Activated T-cell treated with anti-CD3 and anti-CD28 coated beads, Interleukin-2, amount 50 U/mL, for 72 hours (primary cell): ENCODE results near the gene ZNF534. TPM values are rescaled to one million over a fixed set of nuclear protein-coding genes. Genes with fewer than 3 reads are reported as not detected.

Source experiments
- ATAC-seq, 2 donors: fragments of 150-1000 bp; cut with Tn5 transposase; replicated peaks in 1 of 2; 2 replicates each; pipeline ENCODE4 v1.10.0; 2021; ENCODE audit warnings: moderate library complexity in 2 of 2, mild to moderate bottlenecking in 1 of 2
- DNase-seq, 2 donors: peaks; one replicate each; pipeline ENCODE4 v3.0.0; 2021 to 2022; ENCODE audit warnings: mixed read lengths in 1 of 2
- H3K27ac Mint-ChIP-seq: one replicate; pipeline ENCODE4 v1.8.0; 2022; ENCODE audit warnings: mild to moderate bottlenecking, moderate library complexity, mixed read lengths
- H3K27me3 Mint-ChIP-seq: one replicate; pipeline ENCODE4 v1.8.0; 2022; ENCODE audit warnings: low read depth, mixed read lengths
- H3K36me3 Mint-ChIP-seq, 2 donors: one replicate each; pipeline ENCODE4 v1.8.0; 2022; ENCODE audit warnings: mixed read lengths in 2 of 2, mild to moderate bottlenecking in 1 of 2; ENCODE audit not compliant: insufficient read depth in 2 of 2
- H3K4me1 Mint-ChIP-seq: one replicate; pipeline ENCODE4 v1.8.0; 2022; ENCODE audit warnings: low read depth, mixed read lengths
- H3K4me3 Mint-ChIP-seq, 2 donors: one replicate each; pipeline ENCODE4 v1.8.0; 2022; ENCODE audit warnings: mild to moderate bottlenecking in 2 of 2, mixed read lengths in 2 of 2, moderate library complexity in 2 of 2
- H3K9me3 Mint-ChIP-seq, 2 donors: one replicate each; pipeline ENCODE4 v1.8.0; 2022; ENCODE audit warnings: mixed read lengths in 2 of 2
- total RNA-seq, 2 donors: library from RNA; stranded (reverse); gene quantifications; one replicate each; pipeline ENCODE4 v1.2.3, GENCODE V29; 2022

Gene ZNF534
- total RNA-seq: not detected

- DNase-seq (no peak), ATAC-seq (no peak)
- Mint-ChIP-seq H3K36me3 (peaks cover 21 to 27% of the 10 kb centered on the region in 2 donors), H3K27ac (no peak within 1 kb of the TSS), H3K27me3 (no peaks in the 10 kb centered on the region), H3K9me3 (peaks cover 21 to 32% of the 10 kb centered on the region in 2 donors), H3K4me1 (no peaks in the 10 kb centered on the region), H3K4me3 (no peak within 1 kb of the TSS)
Observed at GRCh38 chr19:52428937-52429336, at the start of gene ZNF534. TSS of gene ZNF534 (plus strand) at chr19:52429148. CDS start at chr19:52431475, 2,327 bp downstream.

GRCh38 chr19:52391135-52391534, 37.8 kb upstream of the ZNF534 start:
- no peak for DNase-seq
- no peak overlapping the region for H3K4me3 Mint-ChIP-seq

GRCh38 chr19:52397310-52398080, 31.5 kb upstream of the ZNF534 start, which contains the start of gene ZNF528:
TSS of gene ZNF528 (plus strand) at chr19:52397849. CDS start at chr19:52402014, 4,165 bp downstream.
- DNase-seq (peak; percentile 95 to 96), ATAC-seq (peak; percentile 100)
- Mint-ChIP-seq H3K4me3 (peak within 1 kb of the TSS; percentile 87 to 98), H3K4me1 (peaks cover 18% of the 10 kb centered on the region), H3K36me3 (peaks cover 42 to 66% of the 10 kb centered on the region in 2 donors), H3K27ac (peak within 1 kb of the TSS; percentile 99), H3K27me3 (no peaks in the 10 kb centered on the region), H3K9me3 (peaks cover 19 to 30% of the 10 kb centered on the region in 2 donors)

More at GRCh38 chr19:52391135-52391534, 37.8 kb upstream of the ZNF534 start:
- Mint-ChIP-seq H3K9me3 (peaks cover 16 to 25% of the 10 kb centered on the region in 2 donors), H3K4me1 (no peaks in the 10 kb centered on the region), H3K27me3 (no peaks in the 10 kb centered on the region), H3K36me3 (peaks cover 26 to 46% of the 10 kb centered on the region in 2 donors), H3K27ac (no peak overlapping the region)
- no peak for ATAC-seq

- peaks cover 42 to 66% of the 10 kb centered on the region in 2 donors for H3K36me3 Mint-ChIP-seq
- peak overlapping the region; percentile 87 to 98 for H3K4me3 Mint-ChIP-seq
- no peaks in the 10 kb centered on the region for H3K27me3 Mint-ChIP-seq
- peaks cover 18% of the 10 kb centered on the region for H3K4me1 Mint-ChIP-seq
- DNase-seq (peak; percentile 11 to 19), ATAC-seq (peak; percentile 45 to 48)
- peak overlapping the region; percentile 99 for H3K27ac Mint-ChIP-seq
- H3K9me3 Mint-ChIP-seq: peaks cover 19 to 29% of the 10 kb centered on the region in 2 donors
Observed at GRCh38 chr19:52398081-52398441, 30.9 kb upstream of the ZNF534 start.

- Mint-ChIP-seq H3K4me1 (no peaks in the 10 kb centered on the region), H3K27me3 (no peaks in the 10 kb centered on the region), H3K36me3 (peaks cover 43 to 64% of the 10 kb centered on the region in 2 donors), H3K4me3 (no peak overlapping the region), H3K9me3 (peaks cover 7 to 27% of the 10 kb centered on the region in 2 donors), H3K27ac (no peak overlapping the region)
- ATAC-seq (no peak), DNase-seq (no peak)
Observed at GRCh38 chr19:52410276-52410675, 18.7 kb upstream of the ZNF534 start.

GRCh38 chr19:52415711-52416110, 13.2 kb upstream of the ZNF534 start:
- Mint-ChIP-seq H3K27ac (no peak overlapping the region), H3K4me3 (no peak overlapping the region), H3K4me1 (no peaks in the 10 kb centered on the region), H3K9me3 (peaks cover 20 to 41% of the 10 kb centered on the region in 2 donors), H3K27me3 (no peaks in the 10 kb centered on the region), H3K36me3 (peaks cover 33 to 35% of the 10 kb centered on the region in 2 donors)
- DNase-seq: no peak
- ATAC-seq: no peak

DNA sequence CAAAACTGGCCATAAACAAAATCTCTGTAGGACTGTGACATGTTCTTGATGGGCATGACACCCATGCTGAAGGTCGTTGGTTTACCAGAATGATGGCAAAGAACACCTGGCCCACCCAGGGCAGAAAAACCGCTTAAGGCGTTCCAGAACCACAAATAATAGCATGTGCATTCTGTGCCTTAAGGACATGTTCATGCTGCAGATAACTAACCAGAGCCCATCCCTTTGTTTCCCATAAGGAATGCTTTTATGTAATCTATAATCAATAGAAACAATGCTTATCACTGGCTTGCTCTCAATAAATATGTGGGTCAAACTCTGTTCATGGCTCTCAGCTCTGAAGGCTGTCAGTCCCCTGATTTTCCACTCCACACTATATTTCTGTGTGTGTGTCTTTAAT, 13.2 kb downstream of the ZNF534 start:
- Mint-ChIP-seq H3K4me1 (no peaks in the 10 kb centered on the region), H3K27me3 (no peaks in the 10 kb centered on the region), H3K4me3 (no peak overlapping the region), H3K9me3 (peaks cover 16 to 31% of the 10 kb centered on the region in 2 donors), H3K27ac (no peak overlapping the region), H3K36me3 (peaks cover 8 to 18% of the 10 kb centered on the region in 2 donors)
- no peak for DNase-seq
- ATAC-seq: no peak

- DNase-seq: no peak
- no peaks in the 10 kb centered on the region for H3K4me1 Mint-ChIP-seq
- ATAC-seq: no peak
- H3K4me3 Mint-ChIP-seq: no peak overlapping the region
- peaks cover 21 to 24% of the 10 kb centered on the region in 2 donors for H3K9me3 Mint-ChIP-seq
- no peaks in the 10 kb centered on the region for H3K27me3 Mint-ChIP-seq
- H3K27ac Mint-ChIP-seq: no peak overlapping the region
- peaks cover 14 to 17% of the 10 kb centered on the region in 2 donors for H3K36me3 Mint-ChIP-seq
Observed at GRCh38 chr19:52444506-52444905, 15.6 kb downstream of the ZNF534 start.

GRCh38 chr19:52451241-52451640, 22.3 kb downstream of the ZNF534 start:
- ATAC-seq (no peak), DNase-seq (no peak)
- Mint-ChIP-seq H3K27me3 (no peaks in the 10 kb centered on the region), H3K4me3 (no peak overlapping the region), H3K27ac (no peak overlapping the region), H3K36me3 (peaks cover 31 to 62% of the 10 kb centered on the region in 2 donors), H3K9me3 (peaks cover 27 to 33% of the 10 kb centered on the region in 2 donors), H3K4me1 (peaks cover 9% of the 10 kb centered on the region)

- H3K4me1 Mint-ChIP-seq: peaks cover 9% of the 10 kb centered on the region
- H3K9me3 Mint-ChIP-seq: peaks cover 31 to 34% of the 10 kb centered on the region in 2 donors
- peaks cover 43 to 72% of the 10 kb centered on the region in 2 donors for H3K36me3 Mint-ChIP-seq
- H3K4me3 Mint-ChIP-seq: peak within 1 kb of the TSS; percentile 80 to 86
- ATAC-seq (peak; percentile 78 to 90), DNase-seq (peak; percentile 59 to 70)
- H3K27me3 Mint-ChIP-seq: no peaks in the 10 kb centered on the region
- peak within 1 kb of the TSS; percentile 84 for H3K27ac Mint-ChIP-seq
Observed at GRCh38 chr19:52453324-52454094, 24.6 kb downstream of the ZNF534 start, which contains the start of gene ZNF578. TSS of gene ZNF578 (plus strand) at chr19:52453553. CDS start at chr19:52501846, 48,293 bp downstream.

DNA sequence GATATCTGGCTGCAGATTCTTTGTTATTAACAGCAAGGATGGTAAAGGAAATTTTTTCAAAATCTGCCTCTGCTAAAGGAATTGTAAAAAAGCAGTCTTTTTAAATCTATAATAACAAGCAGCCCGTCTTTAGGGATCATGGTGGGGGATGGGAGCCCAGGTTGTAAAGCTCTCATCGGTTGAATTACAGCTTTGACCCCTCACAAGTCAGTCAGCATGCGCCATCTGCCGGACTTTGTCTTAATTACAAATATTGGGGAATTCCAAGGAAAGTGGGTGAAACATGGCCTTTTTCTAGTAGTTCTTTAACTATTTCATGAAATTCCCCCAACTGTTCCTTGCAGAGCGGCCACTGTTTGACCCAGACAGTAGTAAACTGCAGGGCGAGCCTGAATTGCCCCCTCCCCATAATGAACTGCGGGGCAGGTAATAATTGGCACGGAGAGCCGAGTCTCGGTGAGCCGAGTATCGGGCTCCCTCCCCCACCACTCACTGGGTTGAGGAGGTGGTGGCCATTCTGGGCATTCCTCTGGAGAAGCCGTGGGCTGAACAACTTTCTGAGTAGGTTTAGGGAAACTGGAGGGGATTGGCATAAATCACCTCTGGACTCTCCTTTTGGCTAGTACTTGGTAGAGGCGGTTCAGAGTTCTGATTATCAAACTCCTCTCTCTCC, 36.0 kb downstream of the ZNF534 start:
- Mint-ChIP-seq H3K4me3 (no peak overlapping the region), H3K9me3 (peaks cover 11 to 29% of the 10 kb centered on the region in 2 donors), H3K36me3 (peaks cover 37 to 41% of the 10 kb centered on the region in 2 donors), H3K27me3 (no peaks in the 10 kb centered on the region), H3K27ac (no peak overlapping the region), H3K4me1 (no peaks in the 10 kb centered on the region)
- ATAC-seq (no peak), DNase-seq (no peak)

DNA sequence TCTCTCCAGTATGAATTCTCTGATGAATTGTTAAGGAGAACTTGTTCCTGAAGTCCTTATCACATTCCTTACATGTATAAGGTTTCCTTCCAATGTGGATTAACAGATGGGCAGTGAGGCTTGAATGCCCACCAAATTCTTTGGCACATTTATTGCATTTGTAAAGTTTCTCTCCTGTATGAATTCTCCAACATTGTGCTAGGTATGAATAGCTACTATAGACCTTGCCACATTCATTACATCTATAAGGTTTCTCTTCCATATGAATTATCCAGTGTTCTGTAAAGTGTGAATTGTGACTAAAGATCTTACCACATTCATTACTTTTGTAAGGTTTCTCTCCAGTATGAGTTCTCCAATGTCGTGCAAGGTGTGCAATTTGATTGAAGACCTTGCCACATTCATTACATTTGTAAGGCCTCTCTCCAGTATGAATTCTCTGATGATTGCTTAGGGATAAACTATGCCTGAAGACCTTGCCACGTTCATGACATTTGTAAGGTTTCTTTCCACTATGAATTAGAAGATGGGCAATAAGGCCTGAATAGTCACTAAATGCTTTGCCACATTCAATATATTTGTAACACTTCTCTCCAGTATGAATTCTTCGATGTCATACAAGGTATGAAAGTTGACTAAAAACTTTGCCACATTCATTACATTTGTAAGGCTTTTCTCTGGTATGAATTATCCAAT, 44.9 kb downstream of the ZNF534 start:
- Mint-ChIP-seq H3K4me1 (no peaks in the 10 kb centered on the region), H3K27ac (no peak overlapping the region), H3K27me3 (no peaks in the 10 kb centered on the region), H3K4me3 (no peak overlapping the region), H3K36me3 (peaks cover 40 to 48% of the 10 kb centered on the region in 2 donors), H3K9me3 (peaks cover 25 to 50% of the 10 kb centered on the region in 2 donors)
- no peak for ATAC-seq
- DNase-seq: no peak
